ENCODE data around the gene HLA-E.
"Not testable (repeated sequence)": the region's sequence is repeated elsewhere in the genome, so short reads cannot be mapped to it uniquely, and the experiment has no call there.

Gene HLA-E

DNA sequence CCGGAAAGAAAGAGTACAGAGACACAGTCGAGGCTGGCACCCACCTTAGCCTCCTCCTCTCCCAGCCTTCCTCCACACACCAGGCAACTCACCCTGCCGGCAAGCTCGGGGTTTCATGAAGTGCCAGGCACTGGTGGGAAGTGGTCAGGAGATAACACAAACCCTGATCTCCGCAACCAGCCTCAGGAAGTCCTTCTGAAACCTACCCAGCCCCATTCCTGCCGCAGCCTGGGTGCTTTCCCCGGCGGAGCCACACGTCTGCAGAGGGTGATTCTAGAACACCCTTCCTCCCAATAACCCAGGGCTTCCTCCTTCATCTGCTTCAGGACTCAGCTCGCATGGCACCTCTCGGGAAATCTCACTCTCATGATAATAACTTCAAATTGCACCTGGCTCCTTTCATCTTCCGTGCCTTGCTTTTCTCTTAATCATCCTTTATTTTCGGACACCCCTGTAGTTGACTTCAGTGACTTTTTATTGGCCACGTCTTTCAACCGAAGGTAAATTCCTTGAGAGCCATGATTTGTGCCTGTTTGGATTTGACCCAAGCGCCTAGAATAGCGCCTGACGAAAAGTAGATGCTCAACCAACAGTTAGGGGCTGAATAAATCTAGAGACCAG is 8.7 kb upstream of the HLA-E start:
- in situ Hi-C loops (cut with HindIII; ENCODE audit: low sequenced_read_pairs) = no loop called here

- in situ Hi-C loops (cut with HindIII; ENCODE audit: low sequenced_read_pairs) = no loop called here
Observed at GRCh38 chr6:30481211-30481964, 7.9 kb upstream of the HLA-E start.

- in situ Hi-C loops (cut with HindIII; ENCODE audit: low sequenced_read_pairs) = not testable (repeated sequence)
Observed at GRCh38 chr6:30481965-30482644, 7.2 kb upstream of the HLA-E start.

DNA sequence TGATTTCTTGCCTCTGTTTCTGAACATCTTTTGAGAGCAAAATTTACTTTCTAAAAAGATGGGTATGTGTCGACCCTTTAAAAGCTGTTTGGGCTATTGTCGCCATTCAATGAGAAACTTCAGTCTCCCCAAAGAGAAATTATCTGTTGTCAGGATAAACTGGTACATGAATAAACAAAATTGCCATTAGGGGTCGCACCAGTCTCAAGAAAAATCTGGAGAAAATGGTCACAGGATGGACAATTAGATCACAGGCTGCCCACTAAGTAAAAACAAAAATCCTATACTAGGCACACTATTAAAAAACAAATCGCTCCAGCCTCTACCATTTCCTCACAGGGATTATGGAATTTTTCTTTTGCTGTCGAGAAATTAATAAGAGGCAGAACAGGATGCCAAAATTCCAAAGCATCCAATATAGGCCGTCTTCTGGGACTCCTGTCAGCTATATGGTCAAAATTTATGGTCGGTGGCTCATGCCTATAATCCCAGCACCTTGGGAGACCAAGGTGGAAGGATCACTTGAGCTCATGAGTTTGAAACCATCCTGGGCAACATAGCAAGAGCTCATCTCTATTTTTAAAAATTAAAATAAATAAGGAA is 5.5 kb upstream of the HLA-E start:
- in situ Hi-C loops (cut with HindIII; ENCODE audit: low sequenced_read_pairs) = no loop called here

GRCh38 chr6:30485236-30485635 is 4.1 kb upstream of the HLA-E start:
- in situ Hi-C loops (cut with HindIII; ENCODE audit: low sequenced_read_pairs) = no loop called here

GRCh38 chr6:30487926-30488325 is 1.4 kb upstream of the HLA-E start:
- in situ Hi-C loops (cut with HindIII; ENCODE audit: low sequenced_read_pairs) = no loop called here

DNA sequence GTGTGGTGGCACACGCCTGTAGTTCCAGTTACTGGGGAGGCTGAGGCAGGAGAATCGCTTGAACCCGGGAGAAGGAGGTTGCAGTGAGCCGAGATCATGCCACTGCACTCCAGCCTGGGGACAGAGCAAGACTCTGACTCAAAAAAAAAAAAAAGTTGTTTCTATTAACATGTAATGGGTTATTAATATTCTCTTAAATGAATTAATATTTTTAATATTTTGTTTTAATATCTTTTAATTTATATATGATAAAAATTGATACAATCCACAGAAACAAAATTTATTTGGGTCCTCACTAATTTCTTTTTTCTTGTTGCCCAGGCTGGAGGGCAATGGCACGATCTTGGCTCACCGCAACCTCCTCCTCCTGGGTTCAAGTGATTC is 620 bp upstream of the HLA-E start:
- in situ Hi-C loops (cut with HindIII; ENCODE audit: low sequenced_read_pairs) = not testable (repeated sequence)

DNA sequence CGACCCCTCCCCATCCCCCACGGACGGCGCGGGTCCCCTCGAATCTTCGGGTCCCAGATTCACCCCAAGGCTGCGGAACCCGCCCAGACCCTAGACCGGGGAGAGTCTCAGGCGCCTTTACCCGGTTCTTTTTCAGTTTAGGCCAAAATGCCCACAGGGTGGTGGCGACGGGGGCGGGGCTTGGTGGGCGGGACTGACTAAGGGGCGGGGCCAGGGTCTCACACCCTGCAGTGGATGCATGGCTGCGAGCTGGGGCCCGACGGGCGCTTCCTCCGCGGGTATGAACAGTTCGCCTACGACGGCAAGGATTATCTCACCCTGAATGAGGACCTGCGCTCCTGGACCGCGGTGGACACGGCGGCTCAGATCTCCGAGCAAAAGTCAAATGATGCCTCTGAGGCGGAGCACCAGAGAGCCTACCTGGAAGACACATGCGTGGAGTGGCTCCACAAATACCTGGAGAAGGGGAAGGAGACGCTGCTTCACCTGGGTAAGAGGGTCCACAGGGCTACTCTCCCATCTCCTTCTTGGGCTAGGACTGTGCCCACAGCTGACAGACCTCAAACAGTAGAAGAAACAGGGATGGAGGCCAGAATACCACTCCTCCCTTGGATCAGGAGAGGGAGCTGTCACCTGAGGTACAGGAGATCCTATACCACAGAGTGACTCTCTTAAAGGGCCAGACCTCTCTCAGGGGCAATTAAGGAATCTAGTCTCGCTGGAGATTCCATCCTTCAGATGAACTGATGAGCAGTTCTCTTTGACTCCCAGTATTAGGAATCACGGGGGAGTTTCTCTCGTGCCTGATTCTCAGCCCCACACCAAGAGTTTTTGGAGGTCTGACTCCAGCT is 942 bp downstream of the HLA-E start:
- in situ Hi-C loops (cut with HindIII; ENCODE audit: low sequenced_read_pairs) = no loop called here

DNA sequence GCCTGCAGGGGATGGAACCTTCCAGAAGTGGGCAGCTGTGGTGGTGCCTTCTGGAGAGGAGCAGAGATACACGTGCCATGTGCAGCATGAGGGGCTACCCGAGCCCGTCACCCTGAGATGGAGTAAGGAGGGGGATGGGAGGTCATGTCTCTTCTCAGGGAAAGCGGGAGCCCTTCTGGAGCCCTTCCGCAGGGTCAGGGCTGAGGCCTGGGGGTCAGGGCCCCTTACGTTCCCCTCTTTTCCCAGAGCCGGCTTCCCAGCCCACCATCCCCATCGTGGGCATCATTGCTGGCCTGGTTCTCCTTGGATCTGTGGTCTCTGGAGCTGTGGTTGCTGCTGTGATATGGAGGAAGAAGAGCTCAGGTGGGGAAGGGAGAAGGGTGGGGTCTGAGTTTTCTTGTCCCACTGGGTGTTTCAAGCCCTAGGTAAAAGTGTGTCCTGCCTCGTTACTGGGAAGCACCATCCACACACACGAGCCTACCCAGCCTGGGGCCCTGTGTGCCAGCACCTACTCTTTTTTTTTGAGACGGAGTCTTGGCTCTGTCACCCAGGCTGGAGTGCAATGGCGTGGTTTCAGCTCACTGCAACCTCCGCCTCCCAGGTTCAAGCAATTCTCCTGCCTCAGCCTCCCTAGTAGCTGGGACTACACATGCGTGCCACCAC is 2.1 kb downstream of the HLA-E start:
- in situ Hi-C loops (cut with HindIII; ENCODE audit: low sequenced_read_pairs) = not testable (repeated sequence)

DNA sequence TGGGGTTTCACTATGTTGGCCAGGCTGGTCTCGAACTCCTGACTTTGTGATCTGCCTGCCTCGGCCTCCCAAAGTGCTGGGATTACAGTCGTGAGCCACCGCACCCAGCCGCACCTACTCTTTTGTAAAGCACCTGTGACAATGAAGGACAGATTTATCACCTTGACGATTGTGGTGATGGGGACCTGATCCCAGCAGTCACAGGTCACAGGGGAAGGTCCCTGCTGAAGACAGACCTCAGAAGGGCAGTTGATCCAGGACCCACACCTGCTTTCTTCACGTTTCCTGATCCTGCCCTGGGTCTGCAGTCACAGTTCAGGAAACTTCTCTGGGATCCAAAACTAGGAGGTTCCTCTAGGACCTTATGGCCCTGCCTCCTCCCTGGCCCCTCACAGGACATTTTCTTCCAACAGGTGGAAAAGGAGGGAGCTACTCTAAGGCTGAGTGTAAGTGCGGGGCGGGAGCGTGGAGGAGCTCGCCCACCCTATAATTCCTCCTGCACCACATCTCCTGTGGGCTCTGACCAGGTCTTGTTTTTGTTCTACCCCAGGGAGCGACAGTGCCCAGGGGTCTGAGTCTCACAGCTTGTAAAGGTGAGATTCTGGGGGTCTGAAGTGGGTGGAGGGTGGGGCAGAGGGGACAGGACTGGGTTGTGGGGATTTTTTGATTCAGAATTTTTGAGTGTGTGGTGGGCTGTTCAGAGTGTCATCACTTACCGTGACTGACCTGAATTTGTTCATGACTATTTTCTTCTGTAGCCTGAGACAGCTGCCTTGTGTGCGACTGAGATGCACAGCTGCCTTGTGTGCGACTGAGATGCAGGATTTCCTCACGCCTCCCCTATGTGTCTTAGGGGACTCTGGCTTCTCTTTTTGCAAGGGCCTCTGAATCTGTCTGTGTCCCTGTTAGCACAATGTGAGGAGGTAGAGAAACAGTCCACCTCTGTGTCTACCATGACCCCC is 3.0 kb downstream of the HLA-E start:
- in situ Hi-C loops (cut with HindIII; ENCODE audit: low sequenced_read_pairs) = no loop called here

DNA sequence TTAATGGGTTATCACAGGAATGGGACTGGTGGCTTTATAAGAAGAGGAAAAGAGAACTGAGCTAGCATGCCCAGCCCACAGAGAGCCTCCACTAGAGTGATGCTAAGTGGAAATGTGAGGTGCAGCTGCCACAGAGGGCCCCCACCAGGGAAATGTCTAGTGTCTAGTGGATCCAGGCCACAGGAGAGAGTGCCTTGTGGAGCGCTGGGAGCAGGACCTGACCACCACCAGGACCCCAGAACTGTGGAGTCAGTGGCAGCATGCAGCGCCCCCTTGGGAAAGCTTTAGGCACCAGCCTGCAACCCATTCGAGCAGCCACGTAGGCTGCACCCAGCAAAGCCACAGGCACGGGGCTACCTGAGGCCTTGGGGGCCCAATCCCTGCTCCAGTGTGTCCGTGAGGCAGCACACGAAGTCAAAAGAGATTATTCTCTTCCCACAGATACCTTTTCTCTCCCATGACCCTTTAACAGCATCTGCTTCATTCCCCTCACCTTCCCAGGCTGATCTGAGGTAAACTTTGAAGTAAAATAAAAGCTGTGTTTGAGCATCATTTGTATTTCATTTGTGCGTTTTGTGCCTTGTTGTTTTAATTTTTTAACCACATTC is 4.4 kb downstream of the HLA-E start:
- in situ Hi-C loops (cut with HindIII; ENCODE audit: low sequenced_read_pairs) = no loop called here

DNA sequence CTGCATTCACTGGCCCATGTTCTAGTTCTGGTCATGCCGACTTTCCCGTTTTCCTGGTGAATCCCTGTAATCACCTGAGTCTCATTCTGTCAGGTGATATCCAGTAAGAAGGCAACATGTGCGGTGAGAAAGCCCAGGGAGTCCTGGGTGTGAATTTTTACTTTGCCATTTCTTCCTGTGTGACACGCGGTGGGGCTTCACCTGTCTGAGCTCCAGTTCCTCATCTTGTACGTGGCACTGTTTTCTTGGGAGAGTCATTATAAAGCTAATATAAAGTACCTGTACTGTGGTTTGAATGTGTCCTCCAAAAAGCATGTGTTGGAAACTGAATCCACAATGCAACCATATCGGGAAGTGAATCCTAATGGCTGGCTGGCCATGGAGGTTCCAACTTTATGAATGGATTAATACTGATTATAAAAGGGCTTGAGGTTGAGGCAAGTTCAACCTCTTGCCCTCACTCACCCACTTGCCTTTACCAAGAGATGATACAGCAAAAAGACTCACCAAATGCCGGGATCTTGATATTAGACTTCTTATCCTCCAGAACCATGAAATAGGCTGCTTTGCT is 5.1 kb downstream of the HLA-E start:
- in situ Hi-C loops (cut with HindIII; ENCODE audit: low sequenced_read_pairs) = no loop called here

- in situ Hi-C loops (cut with HindIII; ENCODE audit: low sequenced_read_pairs) = not testable (repeated sequence)
Observed at GRCh38 chr6:30495060-30495459, 5.8 kb downstream of the HLA-E start.

- in situ Hi-C loops (cut with HindIII; ENCODE audit: low sequenced_read_pairs) = no loop called here
Observed at GRCh38 chr6:30495993-30496392, 6.7 kb downstream of the HLA-E start.

GRCh38 chr6:30497261-30497599 is 7.9 kb downstream of the HLA-E start:
- in situ Hi-C loops (cut with HindIII; ENCODE audit: low sequenced_read_pairs) = not testable (repeated sequence)

- in situ Hi-C loops (cut with HindIII; ENCODE audit: low sequenced_read_pairs) = no loop called here
Observed at GRCh38 chr6:30497714-30498113, 8.4 kb downstream of the HLA-E start.

DNA sequence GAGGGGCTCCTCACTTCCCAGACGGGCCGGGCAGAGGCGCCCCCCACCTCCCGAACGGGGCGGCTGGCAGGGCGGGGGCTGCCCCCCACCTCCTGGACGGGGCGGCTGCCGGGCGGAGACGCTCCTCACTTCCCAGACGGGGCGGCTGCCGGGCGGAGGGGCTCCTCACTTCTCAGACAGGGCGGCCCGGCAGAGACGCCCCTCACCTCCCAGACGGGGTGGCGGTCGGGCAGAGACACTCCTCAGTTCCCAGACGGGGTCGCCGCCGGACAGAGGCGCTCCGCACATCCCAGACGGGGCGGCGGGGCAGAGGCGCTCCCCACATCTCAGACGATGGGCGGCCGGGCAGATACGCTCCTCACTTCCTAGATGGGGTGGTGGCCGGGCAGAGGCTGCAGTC is 9.4 kb downstream of the HLA-E start:
- in situ Hi-C loops (cut with HindIII; ENCODE audit: low sequenced_read_pairs) = not testable (repeated sequence)
